HG03175 (cell line): Measurements from ENCODE around the gene RALGPS1.

Experiments
- ATAC-seq: cut with Tn5 transposase; IDR thresholded peaks from one replicate; pipeline ENCODE4 v1.9.1; 2021; ENCODE audit warnings: mild to moderate bottlenecking, moderate library complexity; ENCODE audit not compliant: unreplicated experiment

RALGPS1 gene

GRCh38 chr9:127020036-127020801 lies 105.6 kb downstream of the RALGPS1 start:
- ATAC-seq: no peak

- ATAC-seq: no peak
Measured at GRCh38 chr9:127020802-127021078, 106.2 kb downstream of the RALGPS1 start.

- ATAC-seq: no peak
Measured at GRCh38 chr9:127021664-127022363, 107.2 kb downstream of the RALGPS1 start.

- no peak for ATAC-seq
Measured at GRCh38 chr9:127022913-127023660, 108.5 kb downstream of the RALGPS1 start.

- ATAC-seq: no peak
Measured at GRCh38 chr9:127025042-127025441, 110.5 kb downstream of the RALGPS1 start.

GRCh38 chr9:127027694-127028093 lies 113.1 kb downstream of the RALGPS1 start:
- ATAC-seq: no peak

- ATAC-seq: no peak
Measured at GRCh38 chr9:127029548-127029947, 115.0 kb downstream of the RALGPS1 start.

GRCh38 chr9:127030814-127031740 lies 116.5 kb downstream of the RALGPS1 start:
- ATAC-seq: no peak

- ATAC-seq: no peak
Measured at GRCh38 chr9:127032256-127032655, 117.7 kb downstream of the RALGPS1 start.

GRCh38 chr9:127033061-127033460 lies 118.5 kb downstream of the RALGPS1 start:
- no peak for ATAC-seq

- no peak for ATAC-seq
Measured at GRCh38 chr9:127033789-127034188, 119.2 kb downstream of the RALGPS1 start.

GRCh38 chr9:127034691-127035090 lies 120.1 kb downstream of the RALGPS1 start:
- ATAC-seq: no peak

- no peak for ATAC-seq
Measured at GRCh38 chr9:127035423-127035822, 120.8 kb downstream of the RALGPS1 start.

GRCh38 chr9:127035948-127036347 lies 121.4 kb downstream of the RALGPS1 start:
- ATAC-seq: no peak

- ATAC-seq: no peak
Measured at GRCh38 chr9:127036437-127036836, 121.9 kb downstream of the RALGPS1 start.

GRCh38 chr9:127038531-127038930 lies 123.9 kb downstream of the RALGPS1 start:
- ATAC-seq: no peak

- no peak for ATAC-seq
Measured at GRCh38 chr9:127039492-127039891, 124.9 kb downstream of the RALGPS1 start.

GRCh38 chr9:127045148-127045547 lies 130.6 kb downstream of the RALGPS1 start:
- no peak for ATAC-seq

GRCh38 chr9:127047971-127048370 lies 133.4 kb downstream of the RALGPS1 start:
- ATAC-seq: no peak

GRCh38 chr9:127049044-127049443 lies 134.5 kb downstream of the RALGPS1 start:
- peak; percentile 69 for ATAC-seq

GRCh38 chr9:127049581-127049980 lies 135.0 kb downstream of the RALGPS1 start:
- no peak for ATAC-seq
